HG02759 (cell line): Measurements from ENCODE around the gene RSPH6A.
"Not testable (repeated sequence)": the region's sequence is repeated elsewhere in the genome, so short reads cannot be mapped to it uniquely, and the experiment has no call there.

Source experiments
- ATAC-seq: cut with Tn5 transposase; IDR thresholded peaks from one replicate; pipeline ENCODE4 v1.9.1; 2021; ENCODE audit warnings: mild to moderate bottlenecking, moderate library complexity; ENCODE audit not compliant: unreplicated experiment

The RSPH6A gene

DNA sequence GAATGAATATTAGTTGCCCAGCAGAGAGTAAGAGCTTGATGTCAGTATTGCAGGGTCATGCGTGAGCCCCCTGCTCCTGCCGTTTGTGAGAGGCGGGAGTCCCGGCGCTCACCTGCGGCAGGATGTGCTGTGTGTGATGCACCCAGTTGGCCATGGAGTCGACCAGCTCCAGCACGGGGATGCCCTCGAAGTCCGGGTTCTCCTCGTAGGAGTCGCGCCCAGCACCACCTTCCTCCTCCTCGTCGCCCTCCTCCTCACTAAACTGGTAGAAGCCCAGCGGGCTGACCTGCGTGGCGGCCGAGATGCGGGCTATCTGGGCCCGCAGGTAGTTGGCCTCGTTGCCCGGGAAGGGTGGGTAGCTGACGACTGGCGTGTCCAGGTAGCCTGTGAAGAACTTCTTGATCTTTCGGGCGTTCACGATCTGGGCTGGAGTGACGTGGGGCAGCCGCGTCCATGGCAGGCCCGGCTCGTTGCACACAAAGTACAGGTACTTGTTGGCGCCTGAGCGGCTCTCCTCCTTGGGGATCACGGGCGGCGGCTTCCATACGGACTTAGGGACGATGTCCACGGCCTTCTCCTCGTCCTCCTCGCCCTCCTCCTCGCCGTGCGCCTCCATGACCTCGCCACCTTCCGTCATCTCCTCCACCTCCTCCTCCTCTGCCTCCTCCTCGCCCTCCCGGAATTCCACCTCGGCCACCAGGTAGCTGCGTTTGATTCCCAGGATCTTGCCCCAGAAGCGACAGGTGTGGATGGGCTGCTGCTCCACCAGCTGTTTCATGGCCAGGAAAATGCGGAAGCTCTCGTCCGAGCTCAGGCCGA is 10.8 kb downstream of the RSPH6A start:
- no peak for ATAC-seq

DNA sequence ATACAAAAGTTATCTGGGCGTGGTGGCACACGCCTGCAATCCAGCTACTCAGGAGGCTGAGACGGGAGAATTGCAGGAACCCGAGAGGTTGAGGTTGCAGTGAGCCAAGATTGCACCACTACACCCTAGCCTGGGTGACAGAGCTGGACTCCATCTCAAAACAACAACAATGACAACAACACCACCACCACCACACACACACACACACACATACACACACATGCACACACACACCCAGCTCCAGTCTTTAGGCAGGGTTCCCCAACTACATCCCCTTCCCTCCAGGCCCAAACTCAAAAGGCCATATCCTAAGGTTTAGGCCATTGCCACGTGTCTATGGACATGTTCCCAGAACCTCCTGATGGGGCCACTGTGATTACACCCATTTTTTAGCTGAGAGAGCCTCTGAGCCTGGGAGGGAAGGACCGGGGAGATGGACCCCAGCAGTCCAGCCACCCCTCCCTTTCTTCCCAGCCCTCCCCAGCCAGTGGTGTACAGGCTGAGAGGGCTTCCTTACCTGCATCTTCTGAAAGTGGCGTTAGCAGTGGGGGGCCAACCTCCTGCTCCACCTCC is 13.4 kb downstream of the RSPH6A start:
- no peak for ATAC-seq

DNA sequence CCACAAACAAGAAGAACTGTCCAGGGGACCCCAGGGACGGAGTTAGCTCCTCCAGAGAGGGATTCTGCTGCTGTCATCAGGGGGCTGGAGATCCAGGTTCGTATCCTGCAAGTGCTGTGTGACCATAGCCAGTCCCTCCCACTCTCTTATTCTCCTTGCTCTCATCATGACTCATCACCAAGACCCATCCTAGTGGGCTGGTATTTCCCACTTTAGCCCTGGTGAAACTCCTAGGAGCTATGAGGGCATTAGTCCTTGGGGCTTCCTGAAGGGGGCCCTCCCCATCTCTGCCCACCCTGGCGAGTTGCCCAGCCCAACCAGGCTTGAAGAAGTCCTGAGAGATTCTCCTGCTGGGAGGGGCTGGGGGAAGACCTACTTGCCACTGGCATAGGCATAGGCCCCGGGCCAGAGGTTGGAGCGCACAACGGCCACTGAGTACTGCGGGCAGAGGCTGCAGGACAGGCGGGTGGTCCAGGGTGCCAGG is 15.0 kb downstream of the RSPH6A start:
- ATAC-seq, result no peak

DNA sequence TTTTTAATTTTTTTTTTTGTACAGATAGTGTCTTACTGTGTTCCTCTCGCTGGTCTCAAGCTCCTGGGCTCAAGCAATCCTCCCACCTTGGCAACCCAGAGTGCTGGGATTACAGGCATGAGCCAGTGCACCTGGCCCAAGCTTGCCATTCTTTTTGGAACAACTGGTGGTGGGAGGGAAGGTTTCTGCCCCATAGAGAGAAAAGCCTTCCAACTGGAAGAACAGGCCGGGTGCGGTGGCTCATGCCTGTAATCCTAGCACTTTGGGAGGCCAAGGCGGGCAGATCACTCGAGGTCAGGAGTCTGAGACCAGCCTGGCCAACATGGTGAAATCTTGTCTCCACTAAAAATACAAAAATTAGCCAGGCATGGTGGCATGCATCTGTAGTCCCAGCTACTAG is 15.6 kb downstream of the RSPH6A start:
- not testable (repeated sequence) for ATAC-seq

DNA sequence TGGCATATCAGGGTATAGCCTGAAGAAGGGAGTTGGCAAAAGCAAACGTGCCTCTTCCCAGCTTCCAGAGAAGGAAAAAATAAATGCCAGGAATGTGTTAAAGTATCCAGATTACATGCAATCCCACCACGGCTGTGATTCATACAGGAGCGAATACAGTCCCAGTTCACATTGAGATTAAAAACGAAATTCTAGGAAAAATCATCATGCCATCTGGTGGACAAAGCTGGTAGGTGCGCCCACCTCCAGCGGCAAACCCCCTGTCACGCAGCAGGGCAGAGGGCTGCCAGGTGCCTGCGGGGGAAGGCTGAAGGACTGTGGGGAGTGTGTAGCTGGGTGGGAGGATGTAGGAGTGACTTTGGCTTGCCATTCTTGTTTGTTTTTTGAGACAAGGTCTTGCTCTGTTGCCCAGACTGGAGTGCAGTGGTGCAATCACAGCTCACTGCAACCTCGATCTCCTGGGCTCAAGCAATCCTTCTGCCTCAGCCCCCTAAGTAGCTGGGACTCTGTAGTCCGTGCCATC is 16.1 kb downstream of the RSPH6A start:
- ATAC-seq, result no peak

DNA sequence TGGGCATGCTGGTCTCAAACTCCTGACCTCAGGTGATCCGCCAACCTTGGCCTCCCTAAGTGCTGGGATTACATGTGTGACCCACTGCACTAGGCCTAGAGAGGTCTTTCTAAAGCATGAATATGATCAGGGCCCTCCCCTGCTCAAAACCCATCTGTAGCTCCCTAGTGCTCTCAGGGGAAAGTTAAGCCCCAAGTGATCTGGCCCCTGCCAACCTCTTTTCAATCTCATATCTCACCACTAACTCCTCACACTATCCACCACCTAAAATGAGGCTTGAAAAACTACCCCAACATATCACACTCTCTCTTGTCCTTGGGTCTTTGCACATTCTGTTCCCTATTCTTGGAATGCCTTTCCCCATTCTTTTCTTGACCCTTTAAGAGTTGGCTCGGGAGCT is 20.5 kb downstream of the RSPH6A start:
- ATAC-seq, result no peak

DNA sequence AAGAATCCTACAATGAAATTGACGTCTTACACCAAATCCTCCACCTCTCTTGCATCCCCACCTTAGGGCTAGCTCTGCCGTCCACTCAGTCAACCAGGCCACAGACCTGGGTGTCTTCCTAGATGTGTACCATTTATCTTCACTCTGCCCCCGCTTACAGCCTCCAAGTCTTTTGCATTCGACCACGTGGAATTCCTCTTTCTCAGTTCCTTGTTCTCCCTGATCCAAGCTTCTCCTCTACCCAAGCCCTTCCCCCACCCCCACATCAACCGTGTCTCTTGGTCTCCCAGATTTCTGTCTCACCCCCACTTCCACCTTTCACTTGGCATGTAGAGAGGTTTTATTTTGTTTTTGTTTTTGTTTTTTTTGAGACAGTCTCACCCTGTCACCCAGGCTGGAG is 21.2 kb downstream of the RSPH6A start:
- ATAC-seq, result no peak

DNA sequence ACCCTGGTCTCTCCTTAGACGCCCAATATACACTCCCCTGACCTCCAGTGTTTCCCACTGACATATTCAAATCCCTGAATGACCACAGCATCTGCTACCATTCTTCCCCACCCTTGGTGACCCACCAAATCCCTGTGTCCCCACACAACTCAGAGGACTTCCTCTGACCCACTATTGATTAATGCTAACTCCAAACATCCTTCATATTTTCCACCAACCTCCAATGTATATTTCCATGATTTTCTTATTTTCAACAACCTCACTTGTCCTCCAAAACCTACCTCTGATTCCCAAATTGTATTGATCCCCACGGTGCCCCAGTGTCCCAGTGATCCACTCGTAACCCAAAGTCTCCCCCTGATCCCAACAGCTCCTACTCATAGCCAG is 21.9 kb downstream of the RSPH6A start:
- ATAC-seq, result no peak

DNA sequence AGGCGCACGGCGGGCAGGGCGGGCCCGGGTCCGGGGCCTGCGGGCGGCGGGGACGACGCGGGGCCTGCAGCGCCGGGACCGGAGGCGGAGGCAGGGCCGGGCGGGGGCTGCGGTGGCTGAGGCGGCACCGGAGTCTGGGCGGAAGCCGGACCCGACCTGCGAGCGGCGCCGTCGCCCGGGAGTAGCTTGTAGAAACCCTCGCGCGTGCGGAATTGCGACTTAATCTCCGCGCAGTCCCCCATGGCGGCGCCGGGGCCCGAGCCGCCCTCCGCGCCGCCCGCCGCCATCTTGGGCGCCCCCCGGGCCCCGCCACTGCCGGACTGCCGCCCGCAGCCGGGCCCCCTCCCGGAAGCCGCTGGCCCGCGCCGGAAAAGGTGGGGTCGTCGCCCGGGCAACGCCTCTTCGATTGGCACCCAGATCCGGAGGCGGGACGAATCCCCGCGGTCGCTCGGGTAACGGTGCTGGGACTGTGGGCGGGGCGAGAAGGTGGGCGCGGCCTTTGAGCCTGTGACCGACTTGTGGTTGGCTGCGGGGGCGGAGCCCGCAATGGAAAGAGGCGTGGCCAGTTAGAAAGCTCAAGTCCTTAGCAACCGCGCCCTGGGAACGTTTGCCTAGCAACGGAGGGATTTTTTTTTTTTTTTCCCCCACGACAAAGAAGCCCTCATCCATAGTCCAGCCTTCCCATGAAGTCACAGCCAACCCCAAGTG is 22.5 kb downstream of the RSPH6A start, which contains the start of gene DMWD:
Gene DMWD, minus strand, starts transcription at position 376 of the 708 bp plus-strand sequence. Its CDS starts 89 bp downstream, at position 287.
- peak; percentile 95 for ATAC-seq

DNA sequence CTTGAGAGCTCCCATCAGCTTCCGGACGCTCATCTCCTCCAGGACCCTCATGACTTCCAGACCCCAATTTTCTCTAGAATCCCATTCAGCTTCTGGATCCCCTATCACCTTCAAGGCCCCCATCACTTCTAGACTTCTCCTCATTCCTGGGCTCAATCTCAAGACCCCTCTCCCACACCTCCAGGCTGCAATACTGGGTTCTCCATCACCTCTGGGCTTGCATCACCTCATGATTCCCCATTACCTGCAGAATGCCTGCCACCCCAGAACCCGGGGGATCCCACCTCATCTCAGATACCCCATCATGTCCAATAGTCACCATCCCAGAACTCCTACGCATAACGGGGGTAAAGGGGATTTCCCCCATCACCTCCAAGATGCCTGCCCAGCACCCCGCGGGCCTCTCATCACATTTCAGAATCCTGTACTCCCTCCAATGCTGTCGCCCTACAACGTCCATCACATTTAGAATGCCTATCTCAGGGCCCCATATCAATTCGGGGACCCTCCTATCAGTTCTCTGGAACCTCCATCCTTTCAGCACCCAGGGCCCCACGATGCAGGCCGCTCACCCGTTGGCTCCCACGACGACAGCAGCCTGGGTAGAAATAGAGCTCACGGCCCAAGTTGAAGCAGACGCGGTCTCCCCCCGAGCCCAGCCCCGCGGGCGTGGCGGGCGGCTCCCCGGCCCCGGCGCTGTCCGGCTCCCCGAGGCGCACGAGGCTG is 23.2 kb downstream of the RSPH6A start:
- no peak for ATAC-seq

DNA sequence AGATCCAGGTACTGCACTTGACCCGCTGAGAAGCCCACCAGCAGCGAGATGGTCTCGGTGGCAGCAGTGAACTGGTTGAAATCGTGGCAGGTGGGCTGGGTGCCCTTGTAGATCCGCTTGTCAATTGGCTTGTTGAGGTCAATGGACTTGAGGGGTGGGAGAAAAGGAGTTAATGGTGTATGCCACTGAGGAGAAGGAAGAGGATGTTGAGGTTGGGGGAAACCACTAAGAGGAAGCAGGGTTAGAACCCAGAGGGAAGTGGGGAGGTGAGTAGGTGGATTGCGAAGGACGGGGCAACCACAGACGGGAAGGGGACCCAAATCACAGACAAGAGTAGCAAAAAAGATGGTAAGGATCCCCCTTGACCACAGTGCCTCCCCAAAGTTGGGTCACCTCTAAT is 24.2 kb downstream of the RSPH6A start:
- ATAC-seq, result no peak

DNA sequence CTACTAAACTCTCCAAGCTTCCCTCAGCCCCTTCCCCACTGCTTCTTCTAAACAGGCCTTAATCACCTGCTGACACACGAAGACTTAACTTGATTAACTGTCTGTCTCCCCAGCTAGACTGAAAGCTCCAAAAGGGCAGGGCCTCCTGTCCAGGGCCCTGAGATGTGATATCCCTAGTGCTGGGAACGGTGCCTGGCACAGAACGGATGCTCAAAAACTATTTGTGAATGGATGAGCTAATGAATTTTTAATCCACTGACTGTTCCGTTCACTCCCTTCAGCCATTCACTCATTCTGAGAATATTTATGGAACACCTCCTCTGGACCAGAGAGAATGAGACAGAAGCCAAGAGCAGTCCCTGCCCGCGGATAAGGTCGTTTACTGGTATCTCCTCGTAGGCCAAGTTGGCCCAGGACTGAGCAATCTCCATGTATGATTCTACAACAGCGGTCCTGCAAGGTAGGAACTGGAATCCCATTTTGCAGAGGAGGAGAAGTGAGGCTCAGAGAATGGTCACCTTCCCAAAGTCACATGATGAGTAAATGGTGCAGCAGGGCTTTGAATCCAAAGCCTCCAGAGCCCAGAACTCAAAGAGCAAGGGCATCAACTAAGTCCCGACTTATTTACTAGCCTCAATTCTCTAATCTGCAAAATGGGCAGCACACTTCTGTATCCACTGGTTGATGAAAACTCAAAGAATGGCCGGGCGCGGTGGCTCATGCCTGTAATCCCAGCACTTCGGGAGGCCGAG is 25.9 kb downstream of the RSPH6A start:
- ATAC-seq, result no peak

DNA sequence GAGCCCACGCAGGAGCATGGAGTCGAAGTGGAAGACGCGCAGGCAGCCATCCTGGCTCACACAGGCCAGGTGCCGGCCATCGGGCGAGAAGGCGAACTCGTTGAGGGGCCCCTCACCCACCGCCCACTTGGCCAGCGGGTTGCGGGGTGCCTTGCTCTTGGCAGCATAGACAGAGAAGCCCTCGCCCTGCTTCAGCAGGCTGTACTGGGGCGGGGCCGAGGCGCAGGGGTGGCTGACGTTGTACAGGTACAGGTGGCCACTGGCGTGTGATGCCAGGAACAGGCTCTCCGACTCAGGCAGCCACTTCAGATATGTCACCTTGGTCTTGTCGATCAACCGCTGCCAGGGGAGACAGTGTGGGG is 28.6 kb downstream of the RSPH6A start:
- ATAC-seq, result no peak

DNA sequence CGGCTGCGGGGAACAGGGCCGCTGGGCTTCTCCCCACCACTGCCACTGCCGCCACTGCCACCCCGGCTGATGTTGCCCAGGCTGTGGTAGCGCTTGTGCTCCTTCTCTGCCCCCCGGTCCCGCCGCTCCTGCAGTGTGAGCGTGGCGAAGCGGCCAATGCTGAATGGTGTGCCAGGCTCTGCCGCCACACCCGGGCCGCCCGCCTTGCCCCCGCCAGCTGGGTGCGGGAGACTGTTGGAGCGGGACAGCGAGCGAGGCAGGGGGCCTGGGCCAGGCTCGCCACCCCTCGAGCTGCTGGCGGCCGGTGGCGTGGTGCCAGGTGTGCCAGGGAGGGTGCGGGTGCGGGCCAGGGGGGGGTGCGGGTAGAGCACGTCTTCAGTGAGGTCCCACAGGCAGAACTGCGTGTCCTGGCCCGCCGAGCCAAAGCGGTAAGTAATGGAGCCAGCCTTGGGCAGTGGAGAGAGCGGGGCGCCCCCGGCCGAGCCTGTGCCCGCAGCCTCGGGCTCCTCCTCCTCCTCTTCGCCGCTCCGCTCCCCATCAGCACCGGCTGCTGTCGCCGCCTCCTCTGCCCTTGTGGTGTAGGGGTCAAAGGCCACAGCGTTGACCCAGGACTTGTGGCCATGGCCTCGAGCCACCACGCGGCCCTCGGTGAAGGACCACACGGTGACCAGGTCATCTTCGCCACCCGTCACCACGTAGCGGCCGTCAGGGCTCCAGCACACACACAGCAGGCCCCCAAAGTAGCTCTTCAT is 29.2 kb downstream of the RSPH6A start:
- ATAC-seq, result no peak

DNA sequence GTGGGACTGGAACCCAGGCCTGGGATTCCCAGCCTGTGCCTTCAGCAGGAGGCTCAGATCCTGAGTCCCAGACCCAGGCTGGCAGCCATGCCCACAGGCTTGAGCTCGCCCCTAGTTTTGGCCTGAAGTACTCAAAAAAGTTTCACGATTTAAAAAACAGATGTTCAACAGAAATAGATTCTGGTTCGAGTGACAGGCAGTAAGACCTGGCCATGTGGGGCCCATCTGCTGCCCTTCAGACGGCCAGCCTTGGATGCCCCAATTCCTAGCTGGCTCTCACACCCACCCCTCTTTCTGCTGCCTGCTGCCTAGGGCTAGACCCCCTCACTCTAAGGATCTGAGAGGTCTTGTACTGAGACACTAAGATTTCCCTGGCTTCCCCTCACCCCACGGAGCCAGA is 30.0 kb downstream of the RSPH6A start:
- no peak for ATAC-seq

DNA sequence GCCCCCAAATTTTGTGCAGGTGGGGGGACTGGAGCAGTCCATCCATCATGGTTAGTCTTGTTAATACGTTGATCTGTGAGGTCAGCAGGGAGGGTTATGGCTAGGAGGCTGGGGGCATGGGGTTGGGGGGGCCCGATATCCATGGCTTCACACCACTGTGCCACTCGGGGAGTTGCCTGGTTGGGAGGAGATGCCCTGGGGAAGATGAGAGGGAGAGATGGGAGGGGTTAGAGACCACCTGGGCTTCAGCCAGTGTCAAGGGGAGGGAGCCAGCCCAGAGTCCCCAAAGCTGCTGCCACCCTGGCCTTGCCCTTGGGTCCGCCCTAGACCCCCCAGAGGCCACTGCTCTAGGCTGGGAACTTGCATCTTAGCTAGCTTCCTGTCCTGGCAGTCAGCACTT is 31.0 kb downstream of the RSPH6A start:
- ATAC-seq, result no peak

DNA sequence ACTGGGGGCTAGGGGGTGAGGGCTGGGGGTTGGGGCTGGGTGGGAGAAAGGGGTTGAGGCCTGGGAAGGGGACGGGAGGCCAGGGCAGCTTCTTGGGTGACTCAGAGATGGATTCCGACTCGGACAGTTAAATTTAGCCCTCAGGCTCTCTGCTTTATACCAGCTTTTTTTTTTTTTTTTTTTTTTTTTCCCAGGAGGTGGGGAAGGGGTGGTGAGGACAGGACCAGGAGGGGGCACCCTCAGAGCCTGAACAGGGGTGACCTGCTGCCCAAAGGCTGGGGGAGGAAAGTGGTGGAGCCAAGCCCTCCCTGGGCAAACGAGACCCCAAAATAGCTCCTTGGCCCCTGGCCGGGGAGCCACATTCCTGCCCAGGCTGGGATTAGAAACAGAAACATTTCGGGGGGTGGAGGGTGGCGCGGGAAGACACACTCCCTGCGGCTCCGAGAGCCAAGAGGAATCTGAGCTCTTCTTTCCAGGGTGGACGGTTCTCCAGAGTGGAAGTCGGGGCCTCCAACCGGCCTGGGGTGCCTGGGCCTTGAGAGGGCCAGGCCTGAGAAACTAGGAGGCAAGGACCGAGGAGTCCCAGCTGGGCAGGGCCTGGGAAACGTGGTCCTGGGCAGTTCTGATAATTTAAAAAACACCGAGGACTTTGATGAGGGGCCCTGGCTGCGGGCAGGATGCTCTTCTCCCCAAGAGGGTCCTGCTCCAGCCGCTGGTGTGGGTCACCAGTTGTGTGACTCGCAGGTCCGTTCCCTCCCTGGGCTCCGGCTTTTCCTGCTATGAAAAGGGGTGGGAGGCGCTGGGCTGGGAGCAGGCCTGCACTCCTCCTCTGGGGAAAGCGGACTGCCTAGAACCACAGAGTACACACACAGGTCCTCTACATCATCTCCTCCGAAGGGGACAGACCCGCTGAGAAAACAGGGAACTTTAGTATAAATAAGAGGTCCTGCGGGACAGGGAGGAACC is 32.0 kb downstream of the RSPH6A start:
- ATAC-seq, result no peak

DNA sequence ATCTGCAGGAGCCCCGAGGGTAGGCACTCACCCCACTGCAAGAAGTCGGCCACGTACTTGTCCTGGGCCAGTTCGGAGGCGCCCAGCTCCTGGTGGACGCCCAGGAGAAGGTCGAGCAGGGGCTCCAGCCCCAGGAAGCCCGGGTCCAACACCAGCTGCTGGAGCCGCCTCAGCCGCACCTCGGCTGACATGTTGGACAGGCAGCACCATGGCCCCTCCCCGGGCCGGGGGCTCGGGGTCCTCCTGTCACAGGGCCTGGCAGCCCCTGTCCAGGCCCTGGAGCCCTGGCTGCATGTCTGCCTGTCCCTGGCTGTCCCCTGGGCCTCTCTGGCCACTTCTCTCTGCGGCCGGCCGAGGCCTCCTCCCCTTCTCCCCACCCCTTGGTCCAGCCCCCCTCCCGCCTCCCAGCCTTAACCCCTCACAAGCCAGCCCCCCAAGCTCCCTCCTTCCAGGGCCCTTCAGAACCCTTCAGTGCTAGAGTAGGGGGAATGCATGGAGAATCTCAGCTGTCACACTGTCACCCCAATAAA is 32.9 kb downstream of the RSPH6A start, which contains the start of gene DMPK:
Gene DMPK, minus strand, starts transcription at position 329 of the 530 bp plus-strand sequence. Its CDS starts 138 bp downstream, at position 191.
- ATAC-seq, result no peak
